Loucy (cell line): ENCODE measurements around the gene FARP1.

Experiments
- CTCF ChIP-seq: fragments of 200-600 bp; sonication (generic); conservative IDR thresholded peaks from 2 replicates; pipeline ENCODE4 v1.5.1; 2014; ENCODE audit warnings: mild to moderate bottlenecking, antibody characterized with exemption, low read length
- EZH2phosphoT487 ChIP-seq: fragments of 200-600 bp; IDR thresholded peaks from 2 replicates; pipeline ENCODE4 v1.6.1; 2018; ENCODE audit warnings: antibody characterized with exemption, mild to moderate bottlenecking, moderate library complexity, borderline replicate concordance

- TF ChIP-seq CTCF (no peak), EZH2phosphoT487 (no peak)
Measured at GRCh38 chr13:98254513-98254912, 111.6 kb downstream of the FARP1 start.
